GM18519 (cell line): ENCODE measurements around the gene GPNMB.
"Not testable (repeated sequence)": the region's sequence is repeated elsewhere in the genome, so short reads cannot be mapped to it uniquely, and the experiment has no call there.

Experiments used
- ATAC-seq: cut with Tn5 transposase; IDR thresholded peaks from one replicate; pipeline ENCODE4 v1.9.1; 2021; ENCODE audit warnings: mild to moderate bottlenecking, moderate library complexity; ENCODE audit not compliant: unreplicated experiment, low FRiP score

The GPNMB gene

GRCh38 chr7:23246555-23246954 is at the start of gene GPNMB:
Gene GPNMB (plus strand): TSS chr7:23246775. CDS start chr7:23246858, 83 bp downstream.
- ATAC-seq = no peak

GRCh38 chr7:23197745-23198144 is 48.8 kb upstream of the GPNMB start:
- not testable (repeated sequence) for ATAC-seq

- no peak for ATAC-seq
Observed at GRCh38 chr7:23200331-23200730, 46.2 kb upstream of the GPNMB start.

GRCh38 chr7:23204241-23204640 is 42.3 kb upstream of the GPNMB start:
- no peak for ATAC-seq

- ATAC-seq = no peak
Observed at GRCh38 chr7:23205577-23205908, 41.0 kb upstream of the GPNMB start.

- no peak for ATAC-seq
Observed at GRCh38 chr7:23205909-23206767, 40.4 kb upstream of the GPNMB start.

GRCh38 chr7:23207021-23207420 is 39.6 kb upstream of the GPNMB start:
- ATAC-seq = no peak

- ATAC-seq = no peak
Observed at GRCh38 chr7:23207884-23208283, 38.7 kb upstream of the GPNMB start.

GRCh38 chr7:23208316-23208715 is 38.3 kb upstream of the GPNMB start:
- no peak for ATAC-seq

GRCh38 chr7:23210506-23210905 is 36.1 kb upstream of the GPNMB start:
- ATAC-seq = no peak

GRCh38 chr7:23211589-23211988 is 35.0 kb upstream of the GPNMB start:
- ATAC-seq = no peak

- no peak for ATAC-seq
Observed at GRCh38 chr7:23212395-23212794, 34.2 kb upstream of the GPNMB start.

GRCh38 chr7:23212841-23213240 is 33.7 kb upstream of the GPNMB start:
- no peak for ATAC-seq

- no peak for ATAC-seq
Observed at GRCh38 chr7:23213755-23214154, 32.8 kb upstream of the GPNMB start.

- ATAC-seq = no peak
Observed at GRCh38 chr7:23214423-23214822, 32.2 kb upstream of the GPNMB start.

GRCh38 chr7:23214938-23215337 is 31.6 kb upstream of the GPNMB start:
- ATAC-seq = no peak

GRCh38 chr7:23216021-23216420 is 30.6 kb upstream of the GPNMB start:
- no peak for ATAC-seq

GRCh38 chr7:23218196-23218595 is 28.4 kb upstream of the GPNMB start:
- no peak for ATAC-seq

- no peak for ATAC-seq
Observed at GRCh38 chr7:23220690-23221305, 25.8 kb upstream of the GPNMB start.

GRCh38 chr7:23222439-23223030 is 24.0 kb upstream of the GPNMB start:
- ATAC-seq = no peak

- ATAC-seq = not testable (repeated sequence)
Observed at GRCh38 chr7:23224364-23224763, 22.2 kb upstream of the GPNMB start.
